IMR-90 (cell line): Measurements from ENCODE around the gene SLC35F1. TPM values are rescaled to one million over a fixed set of nuclear protein-coding genes. Genes with fewer than 3 reads are reported as not detected.

ENCODE experiments used
- ATAC-seq: fragments of 200-7000 bp; cut with Tn5 transposase; 2 replicates; pipeline ENCODE4 v1.9.1; 2020; ENCODE audit warnings: low read depth, mild to moderate bottlenecking, moderate library complexity
- BruUV-seq: library from RNA; stranded (reverse); fragments of 400-500 nt; replicated peaks from 2 replicates; lab custom pipeline; 2021; lab: Mats Ljungman, UMichigan
- CTCF ChIA-PET: fragments of 300-600 bp; formaldehyde crosslinking; extraction: SDS; loops from one replicate; lab custom pipeline; 2021; ENCODE audit warnings: antibody characterized with exemption; lab: Yijun Ruan, JAX
- POLR2A ChIA-PET: fragments of 300-600 bp; sonication (Branson Sonifier 250); formaldehyde crosslinking; loops from one replicate; lab custom pipeline; 2022; ENCODE audit warnings: antibody characterized with exemption; ENCODE audit not compliant: unreplicated experiment; lab: Charles Lee
- DNase-seq: peaks from one replicate; pipeline ENCODE4 v3.0.0; 2013
- H2AFZ ChIP-seq: replicated peaks from 2 replicates; pipeline ENCODE3; 2013; ENCODE audit warnings: low read length, mild to moderate bottlenecking; ENCODE audit not compliant: poor library complexity
- H2AK5ac ChIP-seq: 2 replicates; pipeline ENCODE4 v1.6.1; 2013; ENCODE audit warnings: low read depth, low read length, inconsistent platforms
- H2AK9ac ChIP-seq: replicated peaks from 2 replicates; pipeline ENCODE3; 2013; ENCODE audit warnings: mild to moderate bottlenecking, low read depth, low read length, moderate library complexity; ENCODE audit not compliant: poor library complexity
- H2BK120ac ChIP-seq: 2 replicates; pipeline ENCODE4 v1.6.1; 2013; ENCODE audit warnings: low read depth, low read length, inconsistent platforms
- H2BK15ac ChIP-seq: 3 replicates; pipeline ENCODE4 v1.6.1; 2013; ENCODE audit warnings: low read depth, low read length, inconsistent platforms
- H2BK20ac ChIP-seq: 2 replicates; pipeline ENCODE4 v1.6.1; 2013; ENCODE audit warnings: low read depth, mild to moderate bottlenecking, inconsistent platforms, low read length, moderate library complexity
- H2BK5ac ChIP-seq: 2 replicates; pipeline ENCODE4 v1.6.1; 2013; ENCODE audit warnings: mild to moderate bottlenecking, low read depth, low read length, inconsistent platforms; ENCODE audit not compliant: poor library complexity, severe bottlenecking
- H3K14ac ChIP-seq: replicated peaks from 2 replicates; pipeline ENCODE4 v1.6.1; 2013; ENCODE audit warnings: low read depth, low read length, inconsistent platforms
- H3K18ac ChIP-seq: 2 replicates; pipeline ENCODE4 v1.6.1; 2013; ENCODE audit warnings: low read depth, low read length, control low read depth
- H3K23ac ChIP-seq: 2 replicates; pipeline ENCODE4 v1.6.1; 2013; ENCODE audit warnings: low read depth, low read length, inconsistent platforms
- H3K27ac ChIP-seq: 2 replicates; pipeline ENCODE4 v1.5.1; 2013; ENCODE audit warnings: mild to moderate bottlenecking, control low read depth, low read length; ENCODE audit not compliant: insufficient read depth
- H3K27me3 ChIP-seq: 2 replicates; pipeline ENCODE4 v1.6.1; 2013; ENCODE audit warnings: low read length; ENCODE audit not compliant: control insufficient read depth, insufficient read depth
- H3K36me3 ChIP-seq: 2 replicates; pipeline ENCODE4 v1.6.1; 2013; ENCODE audit warnings: low read length, mixed read lengths; ENCODE audit not compliant: control insufficient read depth, insufficient read depth
- H3K4ac ChIP-seq: 2 replicates; pipeline ENCODE4 v1.6.1; 2013; ENCODE audit warnings: low read depth, low read length, inconsistent platforms
- H3K4me1 ChIP-seq: 2 replicates; pipeline ENCODE4 v1.6.1; 2013; ENCODE audit warnings: low read length, mixed read lengths; ENCODE audit not compliant: control insufficient read depth, insufficient read depth
- H3K4me2 ChIP-seq: 2 replicates; pipeline ENCODE4 v1.6.1; 2013; ENCODE audit warnings: low read depth, mild to moderate bottlenecking, control low read depth, low read length, moderate library complexity
- H3K4me3 ChIP-seq: 2 replicates; pipeline ENCODE4 v1.5.1; 2013; ENCODE audit warnings: low read depth, mild to moderate bottlenecking, control low read depth, low read length, moderate library complexity; ENCODE audit not compliant: insufficient read depth
- H3K56ac ChIP-seq: 2 replicates; pipeline ENCODE4 v1.6.1; 2013; ENCODE audit warnings: low read length, inconsistent platforms; ENCODE audit not compliant: insufficient read depth; ENCODE audit errors: extremely low read depth
- H3K79me1 ChIP-seq, 2 experiments: 2 replicates each; pipeline ENCODE4 v1.6.1; 2013; ENCODE audit warnings: low read length in 2 of 2, inconsistent platforms in 1 of 2, low read depth in 1 of 2
- H3K9ac ChIP-seq: 2 replicates; pipeline ENCODE4 v1.6.1; 2013; ENCODE audit warnings: low read depth, low read length, control low read depth
- H3K9me1 ChIP-seq: 2 replicates; pipeline ENCODE4 v1.6.1; 2013; ENCODE audit warnings: low read length, inconsistent platforms; ENCODE audit not compliant: insufficient read depth
- H3K9me3 ChIP-seq: 2 replicates; pipeline ENCODE4 v1.6.1; 2013; ENCODE audit warnings: low read length; ENCODE audit not compliant: control insufficient read depth, insufficient read depth
- H4K20me1 ChIP-seq: 2 replicates; pipeline ENCODE4 v1.6.1; 2013; ENCODE audit warnings: low read length, inconsistent platforms; ENCODE audit not compliant: insufficient read depth
- H4K5ac ChIP-seq: 2 replicates; pipeline ENCODE4 v1.6.1; 2013; ENCODE audit warnings: mild to moderate bottlenecking, low read depth, low read length, control low read depth
- H4K8ac ChIP-seq, 2 experiments: 2 replicates each; pipeline ENCODE4 v1.6.1; 2013; ENCODE audit warnings: low read depth in 2 of 2, low read length in 2 of 2, control low read depth in 1 of 2, inconsistent platforms in 1 of 2
- H4K91ac ChIP-seq: 2 replicates; pipeline ENCODE4 v1.6.1; 2013; ENCODE audit warnings: low read depth, low read length, inconsistent platforms; ENCODE audit not compliant: insufficient read depth
- BHLHE40 ChIP-seq: fragments of 150-350 bp; IDR thresholded peaks from 2 replicates; pipeline ENCODE4 v1.6.1; 2016; ENCODE audit warnings: mild to moderate bottlenecking, low read depth, low read length
- CEBPB ChIP-seq: IDR thresholded peaks from 2 replicates; pipeline ENCODE4 v1.6.1; 2012; ENCODE audit warnings: low read depth, low read length, improper control_type of control experiment
- CHD1 ChIP-seq: IDR thresholded peaks from 2 replicates; pipeline ENCODE4 v1.6.1; 2012; ENCODE audit warnings: low read depth, low read length, improper control_type of control experiment
- CTCF ChIP-seq: conservative IDR thresholded peaks from 2 replicates; pipeline ENCODE4 v1.5.1; 2012; ENCODE audit warnings: mild to moderate bottlenecking, low read depth, low read length, improper control_type of control experiment
- FOS ChIP-seq: fragments of 150-350 bp; IDR thresholded peaks from 2 replicates; pipeline ENCODE4 v1.6.1; 2016; ENCODE audit warnings: low read depth, low read length
- MAFK ChIP-seq: IDR thresholded peaks from 2 replicates; pipeline ENCODE4 v1.6.1; 2012; ENCODE audit warnings: low read depth, low read length, improper control_type of control experiment
- MAZ ChIP-seq: IDR thresholded peaks from 2 replicates; pipeline ENCODE4 v1.6.1; 2012; ENCODE audit warnings: low read depth, mild to moderate bottlenecking, low read length, improper control_type of control experiment, moderate library complexity, borderline replicate concordance
- MXI1 ChIP-seq: IDR thresholded peaks from 2 replicates; pipeline ENCODE4 v1.6.1; 2012; ENCODE audit warnings: low read depth, mild to moderate bottlenecking, low read length, moderate library complexity, borderline replicate concordance
- NFE2L2 ChIP-seq: fragments of 150-350 bp; IDR thresholded peaks from 2 replicates; pipeline ENCODE4 v1.6.1; 2016; ENCODE audit warnings: low read depth, mild to moderate bottlenecking, low read length
- POLR2A ChIP-seq: IDR thresholded peaks from 2 replicates; pipeline ENCODE4 v1.6.1; 2012; ENCODE audit warnings: mild to moderate bottlenecking, low read depth, low read length
- RAD21 ChIP-seq: IDR thresholded peaks from 2 replicates; pipeline ENCODE4 v1.6.1; 2012; ENCODE audit warnings: low read length, improper control_type of control experiment
- RCOR1 ChIP-seq: IDR thresholded peaks from 2 replicates; pipeline ENCODE4 v1.6.1; 2012; ENCODE audit warnings: mild to moderate bottlenecking, low read length, improper control_type of control experiment; ENCODE audit not compliant: insufficient replicate concordance
- RFX5 ChIP-seq: IDR thresholded peaks from 2 replicates; pipeline ENCODE4 v1.8.0; 2012; ENCODE audit warnings: low read depth, mild to moderate bottlenecking, low read length, moderate library complexity
- SMC3 ChIP-seq: fragments of 150-350 bp; IDR thresholded peaks from 2 replicates; pipeline ENCODE4 v1.6.1; 2016; ENCODE audit warnings: low read depth, mild to moderate bottlenecking, antibody characterized with exemption, low read length, moderate library complexity
- USF2 ChIP-seq: fragments of 150-350 bp; IDR thresholded peaks from 2 replicates; pipeline ENCODE4 v1.6.1; 2017; ENCODE audit warnings: mild to moderate bottlenecking, antibody characterized with exemption, low read length, low read depth
- WGBS, 2 experiments: methylation state at CpG; one replicate each; pipeline versions ENCODE4 v1.1.5 to v1.1.7; 2013; ENCODE audit warnings: missing lambda C conversion rate in 2 of 2; ENCODE audit not compliant: insufficient read length in 1 of 2; ENCODE audit errors: extremely low coverage in 2 of 2; 5-methylcytosine and 5-hydroxymethylcytosine counted together
- dilution Hi-C: fragments of 300-500 bp; cut with HindIII; formaldehyde crosslinking; loops from one replicate; pipeline ENCODE4 v1.14.3; 2018; ENCODE audit warnings: low sequenced_read_pairs; ENCODE audit not compliant: unreplicated experiment
- in situ Hi-C: fragments of 300-500 bp; cut with MboI; formaldehyde crosslinking; loops from 3 replicates; pipeline ENCODE4 v1.14.3; 2019; ENCODE audit warnings: low sequenced_read_pairs, inconsistent platforms, mixed read lengths
- intact Hi-C: fragments of 100-400 bp; cut with micrococcal nuclease; formaldehyde crosslinking; loops from 2 replicates; pipeline ENCODE4 v1.10.0; 2022
- polyA plus RNA-seq, 3 experiments: library from polyadenylated mRNA; depleted of rRNA; stranded (reverse); fragments of >200 nt; gene quantifications; 2 replicates each; pipeline ENCODE4 v1.2.3, GENCODE V29; 2012; ENCODE audit warnings: low replicate concordance in 1 of 3
- total RNA-seq: library from RNA; depleted of rRNA; stranded (reverse); fragments of >200 nt; gene quantifications from 2 replicates; pipeline ENCODE4 v1.2.3, GENCODE V29; 2012
- TF ChIP-seq, protein P1 (sequence below): fragments of 150-350 bp; IDR thresholded peaks from 2 replicates; pipeline ENCODE4 v1.6.1; 2016; ENCODE audit warnings: low read depth, mild to moderate bottlenecking, low read length, moderate library complexity, borderline replicate concordance

The SLC35F1 gene
- total and polyA plus RNA-seq, 2 of the 4 experiments (the other 2 are of a cell fraction): not detected

- no peak for DNase-seq
- in situ Hi-C loops: loop anchor here (25.0 kb wide), 1 partner anchor 834 kb away; the partner anchor contains the start of gene FAM184A
- H2BK5ac ChIP-seq: no peak overlapping the region
- H3K9ac ChIP-seq: no peak overlapping the region
- no peak overlapping the region for H2BK20ac ChIP-seq
- no peak overlapping the region for H3K23ac ChIP-seq
- H3K4me3 ChIP-seq: no peak overlapping the region
- H3K14ac ChIP-seq: no peak overlapping the region
- H4K5ac ChIP-seq: no peak overlapping the region
- dilution Hi-C loops: no loop called here
- no peak overlapping the region for H3K4ac ChIP-seq
- no peak overlapping the region for H4K8ac ChIP-seq
- WGBS, 2 experiments: 43% methylated on average over 1 of the region's 3 CpGs; no CpG with 5 or more reads in 1 of the 2 experiments
- no peak overlapping the region for H4K91ac ChIP-seq
- no peaks in the 10 kb centered on the region for H3K79me1 ChIP-seq
- H3K27ac ChIP-seq: no peak overlapping the region
- no TSS peak for BruUV-seq
- no peak overlapping the region for H3K56ac ChIP-seq
- H3K4me1 ChIP-seq: no peaks in the 10 kb centered on the region
- no peak overlapping the region for H2AK5ac ChIP-seq
- TF ChIP-seq POLR2A (no peak), BHLHE40 (no peak), MAFK (no peak), MAZ (no peak), CHD1 (no peak), RAD21 (no peak), FOS (no peak), CTCF (no peak), MXI1 (no peak), CEBPB (no peak), NFE2L2 (no peak), RCOR1 (no peak), USF2 (no peak), SMC3 (no peak), RFX5 (no peak)
- TF ChIP-seq, protein P1, sequence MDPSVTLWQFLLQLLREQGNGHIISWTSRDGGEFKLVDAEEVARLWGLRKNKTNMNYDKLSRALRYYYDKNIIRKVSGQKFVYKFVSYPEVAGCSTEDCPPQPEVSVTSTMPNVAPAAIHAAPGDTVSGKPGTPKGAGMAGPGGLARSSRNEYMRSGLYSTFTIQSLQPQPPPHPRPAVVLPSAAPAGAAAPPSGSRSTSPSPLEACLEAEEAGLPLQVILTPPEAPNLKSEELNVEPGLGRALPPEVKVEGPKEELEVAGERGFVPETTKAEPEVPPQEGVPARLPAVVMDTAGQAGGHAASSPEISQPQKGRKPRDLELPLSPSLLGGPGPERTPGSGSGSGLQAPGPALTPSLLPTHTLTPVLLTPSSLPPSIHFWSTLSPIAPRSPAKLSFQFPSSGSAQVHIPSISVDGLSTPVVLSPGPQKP: no peak
- H3K18ac ChIP-seq: no peak overlapping the region
- no peak overlapping the region for H2BK15ac ChIP-seq
- no peak overlapping the region for H2AFZ ChIP-seq
- H3K4me2 ChIP-seq: no peak overlapping the region
- no peaks in the 10 kb centered on the region for H3K9me3 ChIP-seq
- H3K27me3 ChIP-seq: no peaks in the 10 kb centered on the region
- ChIA-PET POLR2A (no interaction called here), CTCF (no interaction called here)
- H3K9me1 ChIP-seq: no peaks in the 10 kb centered on the region
- H4K20me1 ChIP-seq: no peaks in the 10 kb centered on the region
- intact Hi-C loops: no loop called here
- H2AK9ac ChIP-seq: no peak overlapping the region
- no peaks in the 10 kb centered on the region for H3K36me3 ChIP-seq
- ATAC-seq: no peak
- H2BK120ac ChIP-seq: no peak overlapping the region
Measured at GRCh38 chr6:118253741-118254140, 346.7 kb downstream of the SLC35F1 start.
